Activated B cell treated with CpG ODN at 0.5 μM for 24 hours (primary cell): Measurements from ENCODE around the gene PIH1D1. TPM values are rescaled to one million over a fixed set of nuclear protein-coding genes. Genes with fewer than 3 reads are reported as not detected.

Experiments used
- ATAC-seq: fragments of 200-7000 bp; cut with Tn5 transposase; one replicate; pipeline ENCODE4 v1.10.0; 2021; ENCODE audit warnings: low read depth, mild to moderate bottlenecking, moderate library complexity
- CTCF ChIA-PET: fragments of 350-600 bp; sonication (Branson Sonifier 250); formaldehyde crosslinking; loops from one replicate; lab custom pipeline; 2021; ENCODE audit warnings: antibody characterized with exemption; lab: Charles Lee
- POLR2A ChIA-PET: fragments of 350-600 bp; sonication (Branson Sonifier 250); formaldehyde crosslinking; loops from one replicate; lab custom pipeline; 2021; ENCODE audit warnings: antibody characterized with exemption; lab: Charles Lee
- DNase-seq: peaks from one replicate; pipeline ENCODE4 v3.0.0; 2022
- H3K27ac Mint-ChIP-seq: one replicate; pipeline ENCODE4 v1.8.0; 2020; ENCODE audit warnings: mixed read lengths
- H3K27me3 Mint-ChIP-seq: one replicate; pipeline ENCODE4 v1.8.0; 2021; ENCODE audit warnings: mixed read lengths
- H3K36me3 Mint-ChIP-seq: one replicate; pipeline ENCODE4 v1.8.0; 2021; ENCODE audit warnings: low read depth, mixed read lengths
- H3K4me1 Mint-ChIP-seq: one replicate; pipeline ENCODE4 v1.8.0; 2021; ENCODE audit warnings: mixed read lengths
- H3K4me3 Mint-ChIP-seq: one replicate; pipeline ENCODE4 v1.8.0; 2020; ENCODE audit warnings: mild to moderate bottlenecking, mixed read lengths
- H3K9me3 Mint-ChIP-seq: one replicate; pipeline ENCODE4 v1.8.0; 2020; ENCODE audit warnings: mixed read lengths
- CTCF ChIP-seq: fragments of 200-600 bp; IDR thresholded peaks from one replicate; pipeline ENCODE4 v1.8.0; 2022; ENCODE audit warnings: antibody characterized with exemption, mild to moderate bottlenecking
- intact Hi-C: fragments of 100-400 bp; cut with micrococcal nuclease; formaldehyde crosslinking; loops from one replicate; pipeline ENCODE4 v1.15.1; 2024
- total RNA-seq: library from RNA; stranded (reverse); gene quantifications from 2 replicates; pipeline ENCODE4 v1.2.3, GENCODE V29; 2022

PIH1D1 gene
- total RNA-seq, 1 donor from 2014 or later: 110 TPM

DNA sequence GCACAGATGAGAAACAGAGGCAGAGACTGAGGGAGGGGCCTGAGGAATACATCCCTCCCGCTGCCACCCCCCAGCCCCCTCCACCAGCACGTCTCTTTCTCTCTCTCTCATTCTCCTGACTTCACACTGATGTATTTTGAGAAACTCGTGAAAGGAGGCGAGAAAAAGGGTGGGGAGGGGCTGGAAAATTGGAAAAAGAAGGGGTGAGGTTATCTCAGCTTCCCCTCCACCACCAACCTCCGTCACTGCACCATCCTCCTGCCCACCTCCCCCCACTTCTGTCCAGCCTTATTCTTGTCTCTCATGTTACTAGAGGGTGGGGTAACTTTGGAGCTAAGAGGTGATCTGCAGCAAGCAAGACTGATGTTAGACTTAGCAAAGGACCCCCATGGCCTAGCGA is 11.8 kb downstream of the PIH1D1 start:
- intact Hi-C loops: loop anchor here (2.0 kb wide), 1 partner anchor 17 kb away; the partner anchor contains the start of gene PTH2
- no peak overlapping the region for H3K27ac Mint-ChIP-seq
- H3K4me1 Mint-ChIP-seq: peaks cover 47% of the 10 kb centered on the region
- TF ChIP-seq CTCF: no peak
- H3K4me3 Mint-ChIP-seq: no peak overlapping the region
- CTCF ChIA-PET: no interaction called here
- DNase-seq (no peak), ATAC-seq (no peak)
- H3K9me3 Mint-ChIP-seq: no peaks in the 10 kb centered on the region
- H3K27me3 Mint-ChIP-seq: peaks cover 70% of the 10 kb centered on the region
- H3K36me3 Mint-ChIP-seq: no peaks in the 10 kb centered on the region
- POLR2A ChIA-PET: interaction anchor here (0.8 to 0.9 kb wide), 2 partner anchors 10 to 92 kb away, joined by 3 read pairs; no protein-coding TSS in a partner anchor

DNA sequence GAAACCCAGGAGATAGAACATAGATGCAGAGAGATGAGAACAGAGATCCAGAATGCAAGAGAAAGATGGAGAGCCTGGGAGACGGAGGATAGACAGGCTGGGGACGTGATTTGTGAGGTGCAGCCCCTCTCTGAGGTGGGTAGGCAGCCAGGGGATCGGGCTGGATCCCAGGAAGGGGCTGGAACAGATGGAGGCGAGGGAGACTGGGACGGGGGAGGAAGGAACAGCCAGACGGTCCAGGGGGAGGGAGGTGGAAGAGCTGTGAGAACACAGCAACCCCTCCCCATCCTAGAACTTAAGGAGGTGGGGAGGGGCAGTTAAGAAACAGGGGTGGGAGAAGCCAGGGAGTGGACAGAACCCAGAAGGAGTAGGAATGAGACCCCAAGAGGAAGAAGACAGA is 13.4 kb downstream of the PIH1D1 start:
- Mint-ChIP-seq H3K4me3 (no peak overlapping the region), H3K27me3 (peaks cover 82% of the 10 kb centered on the region), H3K36me3 (no peaks in the 10 kb centered on the region), H3K9me3 (no peaks in the 10 kb centered on the region), H3K4me1 (peaks cover 43% of the 10 kb centered on the region), H3K27ac (no peak overlapping the region)
- DNase-seq (no peak), ATAC-seq (no peak)
- no peak for TF ChIP-seq CTCF
- CTCF ChIA-PET: no interaction called here
- POLR2A ChIA-PET: no interaction called here
- intact Hi-C loops: no loop called here

- no peaks in the 10 kb centered on the region for H3K9me3 Mint-ChIP-seq
- H3K4me3 Mint-ChIP-seq: no peak overlapping the region
- POLR2A ChIA-PET: interaction anchor here (0.6 kb wide), 1 partner anchor 161 kb away, joined by 4 read pairs; no protein-coding TSS in a partner anchor
Observed at GRCh38 chr19:49437231-49437630, 14.4 kb downstream of the PIH1D1 start.

DNA sequence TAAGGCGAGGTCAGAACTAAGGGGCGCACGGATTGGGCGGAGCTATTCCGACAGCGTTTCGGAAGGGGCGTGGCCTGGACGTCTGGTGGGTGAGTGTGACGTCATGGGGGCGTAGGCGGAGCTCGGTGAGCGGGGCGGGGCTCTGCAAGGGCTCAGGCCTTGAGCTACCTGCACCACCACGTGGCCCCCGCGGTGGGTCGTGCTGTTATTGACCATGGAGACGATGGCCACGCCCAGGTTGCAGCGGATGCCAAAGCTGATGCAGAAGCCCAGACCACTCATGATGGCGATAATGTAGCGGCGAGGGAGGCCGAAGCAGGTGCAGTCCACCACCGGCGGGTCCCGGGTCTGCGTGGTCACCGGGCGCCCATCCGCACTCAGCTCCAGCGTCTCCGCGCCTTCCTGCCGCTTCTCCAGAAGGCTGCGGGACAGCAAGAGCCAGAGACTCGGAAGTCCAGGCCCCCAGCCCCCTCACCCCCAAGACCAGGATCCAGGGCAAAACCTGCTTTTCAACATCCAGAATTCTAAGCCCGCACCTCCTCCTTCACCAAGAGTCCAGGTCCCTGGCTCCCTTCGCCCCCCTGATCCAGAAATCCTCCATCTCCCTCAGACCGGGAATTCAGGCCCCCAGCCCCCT is 15.1 kb downstream of the PIH1D1 start:
- Mint-ChIP-seq H3K4me1 (peaks cover 39% of the 10 kb centered on the region), H3K27ac (no peak overlapping the region), H3K9me3 (no peaks in the 10 kb centered on the region), H3K27me3 (peaks cover 82% of the 10 kb centered on the region), H3K36me3 (no peaks in the 10 kb centered on the region), H3K4me3 (peak overlapping the region; percentile 7)
- intact Hi-C loops: no loop called here
- ATAC-seq: peak; percentile 50
- POLR2A ChIA-PET: interaction anchor here (0.5 to 0.7 kb wide), 4 partner anchors 34 to 484 kb away, joined by 3 to 5 read pairs (median 4); partner anchors contain the start of gene GYS1
- CTCF ChIA-PET: no interaction called here
- TF ChIP-seq CTCF: no peak
- no peak for DNase-seq

More at GRCh38 chr19:49437231-49437630, 14.4 kb downstream of the PIH1D1 start:
- CTCF ChIA-PET: no interaction called here
- ATAC-seq (no peak), DNase-seq (no peak)
- Mint-ChIP-seq H3K27ac (no peak overlapping the region), H3K36me3 (no peaks in the 10 kb centered on the region), H3K4me1 (peaks cover 42% of the 10 kb centered on the region), H3K27me3 (peaks cover 85% of the 10 kb centered on the region)
- intact Hi-C loops: no loop called here
- TF ChIP-seq CTCF: no peak

- ATAC-seq: no peak
- POLR2A ChIA-PET: interaction anchor here (0.7 kb wide), 1 partner anchor 483 kb away, joined by 5 read pairs; no protein-coding TSS in a partner anchor
- no peak for TF ChIP-seq CTCF
- H3K36me3 Mint-ChIP-seq: no peaks in the 10 kb centered on the region
- CTCF ChIA-PET: no interaction called here
- no peak overlapping the region for H3K4me3 Mint-ChIP-seq
- intact Hi-C loops: no loop called here
- no peaks in the 10 kb centered on the region for H3K9me3 Mint-ChIP-seq
- no peak overlapping the region for H3K27ac Mint-ChIP-seq
- no peak for DNase-seq
- peaks cover 34% of the 10 kb centered on the region for H3K4me1 Mint-ChIP-seq
- peaks cover 82% of the 10 kb centered on the region for H3K27me3 Mint-ChIP-seq
Observed at GRCh38 chr19:49435670-49436069, 15.9 kb downstream of the PIH1D1 start.
